Measurements from ENCODE around the gene GPC1. TPM values are rescaled to one million over a fixed set of nuclear protein-coding genes. Genes with fewer than 3 reads are reported as not detected.

GPC1 gene
- polyA plus RNA-seq, 5 donors = 23.0 to 57.5 (median 34.6) TPM

- no peak for DNase-seq
These were observed 76.1 kb downstream of the GPC1 start for GRCh38 chr2:240511351-240512108.

- DNase-seq = no peak
These were observed 76.6 kb downstream of the GPC1 start for GRCh38 chr2:240512109-240512485.

GRCh38 chr2:240512666-240513535 is 77.4 kb downstream of the GPC1 start:
- no peak for DNase-seq

GRCh38 chr2:240513549-240514287 is 78.3 kb downstream of the GPC1 start:
- DNase-seq = peak; percentile 37 to 39

GRCh38 chr2:240514631-240515030 is 79.2 kb downstream of the GPC1 start:
- no peak for DNase-seq

- DNase-seq = no peak
These were observed 81.9 kb downstream of the GPC1 start for GRCh38 chr2:240517342-240517741.

Other genes with a start within 250 kb of the GPC1 start
- gene ANKMY1, start 122.3 kb downstream of the GPC1 start, polyA plus RNA-seq (ENCODE audit: insufficient read depth in 1 of 5, insufficient read length in 5 of 5, low replicate concordance in 1 of 5) = 10 to 100 TPM in 4 of 5 donors, 1 to 10 TPM in 1; 8.8 to 18.6 (median 14.7) TPM
- gene DUSP28, start 124.7 kb downstream of the GPC1 start, polyA plus RNA-seq (ENCODE audit: insufficient read depth in 1 of 5, insufficient read length in 5 of 5, low replicate concordance in 1 of 5) = 1 to 10 TPM; 5.2 to 6.1 (median 5.8) TPM
- gene RNPEPL1, start 132.8 kb downstream of the GPC1 start, polyA plus RNA-seq (ENCODE audit: insufficient read depth in 1 of 5, insufficient read length in 5 of 5, low replicate concordance in 1 of 5) = 10 to 100 TPM; 16.3 to 36.7 (median 20.2) TPM
- gene CAPN10, start 151.1 kb downstream of the GPC1 start, polyA plus RNA-seq (ENCODE audit: insufficient read depth in 1 of 5, insufficient read length in 5 of 5, low replicate concordance in 1 of 5) = 10 to 100 TPM; 18.0 to 33.9 (median 26.2) TPM
- 1 to 10 TPM; 1.2 to 3.7 (median 3.0) TPM for gene GPR35, start 189.8 kb downstream of the GPC1 start, polyA plus RNA-seq (ENCODE audit: insufficient read depth in 1 of 5, insufficient read length in 5 of 5, low replicate concordance in 1 of 5)
- gene AQP12B, start 247.2 kb downstream of the GPC1 start, polyA plus RNA-seq (ENCODE audit: insufficient read depth in 1 of 5, insufficient read length in 5 of 5, low replicate concordance in 1 of 5) = under 1 TPM in 1 of 5 donors, not detected in 4; 0.05 TPM

Measured in right lung (tissue), 5 donors.